NCI-H146 (cell line): ENCODE data around the gene CINP.

ENCODE experiments used
- DNase-seq: peaks from one replicate; lab custom pipeline; 2025; lab: John Stamatoyannopoulos, UW

The CINP gene

GRCh38 chr14:102362545-102363181 is at the start of gene CINP, which contains the start of gene TECPR2:
CINP (minus strand) TSS chr14:102362890; CDS start chr14:102362851, 39 bp downstream.
TECPR2 (plus strand) TSS chr14:102362941; CDS start chr14:102376722, 13,781 bp downstream.
- peak; percentile 92 for DNase-seq

DNA sequence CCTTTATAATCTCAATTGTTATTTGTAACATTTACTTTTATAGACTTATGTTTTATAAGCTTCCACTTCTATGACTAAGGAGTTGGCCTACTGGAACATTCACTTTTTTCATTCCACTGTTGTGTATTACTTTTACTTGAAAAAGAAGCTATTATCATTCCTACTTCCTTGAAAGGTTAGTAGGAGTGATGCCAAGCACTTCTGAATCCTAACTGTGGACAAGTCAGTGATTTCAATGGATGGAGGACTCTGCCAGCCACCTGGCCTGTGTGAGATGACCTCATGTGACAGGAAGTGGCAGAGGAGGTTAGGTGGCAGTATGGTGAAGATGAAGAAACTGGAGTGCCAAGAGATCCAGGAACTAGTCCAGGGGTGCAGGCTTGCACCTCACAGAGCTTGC is 46.0 kb upstream of the CINP start:
- DNase-seq: no peak

GRCh38 chr14:102407258-102407657 is 44.6 kb upstream of the CINP start:
- DNase-seq: no peak

- DNase-seq: no peak
Observed at GRCh38 chr14:102403028-102403427, 40.3 kb upstream of the CINP start.

DNA sequence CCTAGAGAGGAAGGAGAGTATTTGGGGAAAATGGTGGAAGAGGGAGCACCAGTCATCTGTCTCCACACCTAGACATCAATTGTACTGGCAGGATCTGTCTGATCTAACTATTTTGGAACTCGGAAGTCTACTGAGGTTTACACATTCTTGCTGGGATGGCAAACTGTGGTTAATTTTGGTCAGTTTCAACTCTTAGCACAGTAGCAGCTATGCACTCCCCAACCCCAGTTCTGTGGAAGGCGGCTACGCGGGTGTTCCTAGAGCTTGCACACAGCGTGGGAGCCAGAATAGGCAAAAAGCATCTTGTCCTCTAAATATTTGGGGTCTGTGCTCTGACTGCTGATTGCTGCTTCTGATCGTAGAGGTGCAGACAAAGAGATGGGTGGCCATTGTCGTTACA is 33.8 kb upstream of the CINP start:
- DNase-seq: no peak

DNA sequence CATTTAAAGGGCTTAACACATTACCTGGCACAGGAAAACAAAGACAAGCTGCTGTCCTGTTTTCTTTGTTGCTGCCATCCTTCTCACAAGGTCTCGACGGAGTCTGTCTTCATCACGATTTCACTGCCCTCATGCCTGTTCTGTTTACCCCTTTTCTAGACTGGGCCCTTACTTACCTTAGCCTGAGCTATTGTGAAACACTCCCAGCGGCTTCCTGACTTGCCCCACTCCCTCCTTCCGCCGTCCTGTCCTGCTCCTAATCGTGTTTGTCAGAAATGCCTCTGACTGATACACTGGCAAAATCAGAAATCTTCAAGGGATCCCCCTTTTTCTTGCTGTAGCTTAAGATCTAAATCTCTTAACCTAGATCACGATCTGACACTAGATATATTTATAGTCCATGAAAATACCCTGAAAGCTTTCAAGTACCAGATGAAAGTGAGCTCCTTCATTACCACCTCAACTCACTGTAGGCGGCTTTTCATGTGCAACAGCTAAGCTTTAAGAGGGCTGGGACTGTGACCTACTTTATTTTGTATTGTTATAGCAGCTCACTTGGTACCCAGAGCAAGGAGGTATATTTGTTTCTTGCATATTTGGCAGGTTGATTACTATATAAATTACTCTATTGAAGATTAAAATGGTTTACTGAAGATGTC is 32.2 kb upstream of the CINP start:
- no peak for DNase-seq

DNA sequence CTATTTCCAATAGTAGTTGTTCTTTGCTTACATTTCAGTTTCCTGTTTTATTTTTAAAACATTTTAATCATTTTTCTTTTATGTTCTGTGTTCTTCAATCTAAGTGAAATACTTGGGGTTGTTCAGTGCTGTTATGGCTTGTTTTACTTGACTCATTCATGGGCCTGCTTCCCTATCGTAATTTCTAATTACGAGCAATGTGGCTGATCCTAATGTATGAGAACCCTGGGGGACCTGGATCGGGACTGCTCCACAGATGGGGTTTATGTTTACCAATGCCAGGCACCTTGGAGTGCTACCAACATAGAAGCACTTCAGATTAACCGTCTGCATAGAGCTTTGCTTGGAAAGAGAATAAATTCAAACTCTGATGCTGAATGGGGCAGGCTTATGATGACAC is 29.8 kb upstream of the CINP start:
- DNase-seq: no peak

GRCh38 chr14:102390064-102390855 is 27.6 kb upstream of the CINP start:
- no peak for DNase-seq

DNA sequence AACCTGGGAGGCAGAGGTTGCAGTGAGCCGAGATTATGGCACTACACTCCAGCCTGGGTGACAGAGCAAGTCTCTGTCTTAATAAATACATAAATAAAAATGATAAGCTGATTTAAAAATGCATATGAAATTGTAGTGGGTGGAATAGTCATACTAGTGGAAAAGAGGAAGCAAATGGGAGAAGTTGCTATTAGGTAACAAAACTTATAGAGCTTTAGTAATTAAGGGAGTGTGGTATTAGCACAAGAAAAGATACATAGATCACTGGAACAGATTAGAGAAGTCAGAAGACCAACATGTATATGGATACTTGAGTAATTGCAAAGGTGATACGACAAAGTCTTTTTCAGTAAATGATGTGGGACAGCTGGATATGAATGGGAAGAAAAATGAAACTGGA is 26.6 kb upstream of the CINP start:
- DNase-seq: no peak

GRCh38 chr14:102387086-102387485 is 24.4 kb upstream of the CINP start:
- no peak for DNase-seq

GRCh38 chr14:102378830-102379229 is 16.1 kb upstream of the CINP start:
- no peak for DNase-seq

DNA sequence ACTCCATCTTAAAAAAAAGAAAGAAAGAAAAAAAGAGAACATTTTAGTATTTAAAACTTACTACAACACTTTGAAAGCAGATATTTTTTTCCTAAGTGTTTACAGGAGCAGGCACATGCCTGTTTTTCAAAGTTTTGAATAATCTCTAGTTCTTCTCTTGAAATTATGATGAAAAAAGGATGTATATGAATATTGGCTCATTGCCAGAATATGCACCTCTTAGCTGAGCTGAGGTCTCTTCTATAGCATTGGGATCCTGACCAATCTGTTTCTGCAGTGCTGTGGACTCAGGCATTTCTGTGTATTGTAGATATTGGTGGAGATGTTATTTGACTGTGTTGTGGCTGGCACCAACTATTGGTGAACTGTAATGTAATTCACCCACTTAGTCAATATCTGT is 15.0 kb upstream of the CINP start:
- no peak for DNase-seq

DNA sequence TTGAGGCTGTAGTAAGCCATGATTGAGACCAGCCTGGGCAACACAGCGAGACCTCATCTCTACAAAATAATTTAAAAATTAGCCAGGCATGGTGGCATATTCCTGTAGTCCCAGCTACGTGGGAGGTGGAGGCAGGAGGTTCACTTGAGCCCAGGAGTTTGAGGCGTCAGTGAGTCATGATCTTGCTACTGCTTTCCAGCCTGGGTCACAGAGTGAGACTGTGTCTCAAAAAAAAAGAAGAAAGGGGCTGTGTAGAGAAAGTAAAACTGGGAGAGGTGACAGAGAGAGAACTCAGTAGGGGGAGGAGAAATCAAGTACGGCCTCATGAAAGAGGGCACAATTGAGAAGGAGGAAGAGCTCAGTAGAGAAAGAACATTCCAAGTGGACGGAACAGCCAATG is 12.4 kb upstream of the CINP start:
- DNase-seq: no peak

- DNase-seq: no peak
Observed at GRCh38 chr14:102374264-102374663, 11.6 kb upstream of the CINP start.

DNA sequence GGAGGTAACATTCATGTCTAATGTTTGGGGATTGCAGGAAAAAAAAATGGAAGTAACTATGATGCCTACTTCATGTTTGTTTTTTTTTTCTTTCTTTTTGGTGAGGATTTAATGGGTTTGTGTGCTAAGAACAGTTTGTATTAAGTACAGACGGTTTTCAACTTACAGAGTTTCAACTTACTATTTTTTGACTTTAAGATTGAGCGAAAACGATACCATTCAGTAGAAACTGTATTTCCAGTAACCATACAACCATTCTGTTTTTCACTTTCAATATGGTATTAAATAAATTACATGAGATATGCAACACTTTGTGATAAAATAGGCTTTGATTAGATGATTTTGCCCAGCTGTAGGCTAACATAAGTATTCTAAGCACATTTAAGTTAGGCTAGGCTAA is 10.4 kb upstream of the CINP start:
- DNase-seq: no peak

DNA sequence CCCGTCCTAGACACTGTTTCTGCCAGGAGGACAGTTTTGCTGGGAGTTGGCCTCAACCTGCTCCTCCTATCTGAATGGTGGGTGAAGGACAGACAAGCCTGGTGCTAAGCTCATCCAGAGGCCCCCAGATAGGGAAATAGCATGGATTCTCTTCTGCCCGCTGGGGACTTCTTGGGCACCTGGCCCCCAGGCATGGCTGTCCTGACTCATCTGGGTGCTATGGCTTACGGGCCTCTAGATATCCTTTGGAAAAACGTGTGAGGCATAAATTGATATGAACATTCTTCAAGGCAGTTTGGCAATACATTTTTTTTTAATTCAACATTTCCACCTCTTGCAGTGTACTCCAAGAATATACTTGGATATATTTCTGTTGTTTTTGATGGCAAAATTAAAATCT is 8.7 kb upstream of the CINP start:
- no peak for DNase-seq

- DNase-seq: no peak
Observed at GRCh38 chr14:102370305-102370809, 7.7 kb upstream of the CINP start.

DNA sequence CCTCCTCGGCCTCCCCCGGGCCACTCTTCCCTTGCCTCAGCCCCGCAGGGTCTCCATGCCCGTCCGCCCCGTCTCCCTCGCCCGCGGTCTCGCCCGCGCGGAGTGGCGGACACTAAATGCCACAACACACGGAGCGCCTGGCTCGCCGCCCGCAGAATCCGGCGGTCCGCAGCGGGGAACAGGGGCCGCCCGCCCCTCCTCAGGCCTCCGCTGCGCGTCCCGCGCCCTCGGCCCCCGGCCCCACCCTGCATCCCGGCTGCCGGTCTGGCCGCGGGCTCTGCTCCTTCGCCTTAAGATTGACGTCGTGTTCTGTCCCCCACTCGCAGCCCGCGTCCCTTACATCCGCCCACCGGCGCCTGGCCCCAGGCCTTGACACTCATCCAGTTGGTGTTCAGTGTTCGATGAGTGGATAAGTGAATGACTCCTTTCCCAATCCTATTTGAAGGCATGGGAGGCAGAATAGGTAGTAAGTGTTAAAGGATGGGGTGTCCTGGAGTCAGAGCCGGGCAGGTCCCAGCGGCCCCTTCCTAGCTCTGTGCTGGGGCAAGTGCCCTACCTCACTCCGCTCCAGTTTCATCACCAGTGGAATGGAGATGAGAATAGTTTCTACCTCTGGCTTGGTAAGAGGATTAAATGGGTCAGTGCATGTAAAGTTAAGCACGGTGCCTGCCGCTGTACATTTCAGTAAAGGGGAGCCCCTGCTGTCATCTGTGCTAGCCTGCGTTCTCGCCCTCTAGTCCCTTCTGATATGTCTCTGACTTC is 673 bp upstream of the CINP start:
- peak; percentile 37 for DNase-seq

DNA sequence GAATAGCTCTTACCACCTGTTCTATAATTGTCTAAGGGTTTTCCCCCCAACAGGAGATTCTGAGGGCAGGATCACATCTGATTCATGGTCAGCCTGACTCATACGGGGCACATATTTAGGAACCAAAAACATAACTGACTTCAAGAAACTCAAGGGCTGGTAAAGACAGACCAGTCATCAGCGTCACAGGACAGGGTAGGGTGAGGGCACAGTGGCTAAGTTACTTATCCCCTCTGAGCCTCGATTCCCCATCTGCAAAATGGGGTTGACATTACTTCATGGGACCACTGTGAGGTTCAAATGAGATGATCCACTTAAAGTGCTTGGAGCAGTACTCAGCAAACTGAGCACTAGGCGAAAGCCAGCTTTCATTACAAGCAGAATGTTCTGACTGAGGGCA is 606 bp downstream of the CINP start:
- DNase-seq: peak; percentile 0

GRCh38 chr14:102360388-102360787 is 2.3 kb downstream of the CINP start:
- no peak for DNase-seq

- DNase-seq: no peak
Observed at GRCh38 chr14:102359341-102359740, 3.3 kb downstream of the CINP start.

GRCh38 chr14:102356280-102356679 is 6.4 kb downstream of the CINP start:
- no peak for DNase-seq
